GM12891 (cell line): ENCODE data around the gene GCKR.

Experiments
- PAX5 ChIP-seq: IDR thresholded peaks from 2 replicates; pipeline ENCODE4 v1.6.1; 2011; ENCODE audit warnings: low read length, moderate library complexity, mild to moderate bottlenecking; ENCODE audit not compliant: insufficient read depth, severe bottlenecking
- POLR2A ChIP-seq: IDR thresholded peaks from 2 replicates; pipeline ENCODE4 v1.6.1; 2011; ENCODE audit warnings: low read depth, low read length, control low read depth
- POLR2AphosphoS5 ChIP-seq: IDR thresholded peaks from 2 replicates; pipeline ENCODE4 v1.6.1; 2011; ENCODE audit warnings: low read depth, low read length, control low read depth

DNA sequence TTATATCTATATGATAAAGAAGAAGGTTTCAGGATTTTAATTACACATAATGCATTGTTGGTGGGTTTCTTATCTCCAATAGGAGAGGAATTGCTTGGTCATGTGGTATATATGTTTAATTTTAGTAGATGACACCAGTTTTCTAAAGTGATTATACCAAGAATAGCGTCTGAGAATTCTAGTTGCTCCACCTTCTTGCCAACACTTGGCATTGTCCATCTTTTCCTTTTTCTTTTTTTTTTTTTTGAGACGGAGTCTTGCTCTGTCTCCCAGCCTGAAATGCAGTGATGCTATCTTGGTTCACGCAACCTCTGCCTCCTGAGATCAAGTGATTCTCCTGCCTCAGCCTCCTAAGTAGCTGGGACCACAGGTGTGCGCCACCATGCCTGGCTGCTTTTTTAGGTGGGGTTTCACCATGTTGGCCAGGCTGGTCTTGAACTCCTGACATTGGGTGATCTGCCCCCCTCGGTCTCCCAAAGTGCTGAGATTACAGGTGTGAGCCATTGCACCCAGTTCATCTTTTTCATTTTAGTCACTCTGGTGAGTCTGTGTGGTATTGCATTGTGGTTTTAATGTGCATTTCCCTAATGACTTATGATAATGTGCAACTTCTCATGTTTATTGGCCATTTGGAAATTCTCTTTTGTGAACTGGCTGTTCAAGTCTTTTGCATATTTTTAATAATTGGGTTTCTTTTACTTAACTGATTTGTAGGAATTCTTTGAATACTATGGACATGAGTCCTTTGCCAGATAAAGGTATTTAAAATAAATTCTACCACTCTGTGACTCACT, 48.9 kb downstream of the GCKR start:
- TF ChIP-seq POLR2AphosphoS5 (no peak), POLR2A (no peak), PAX5 (no peak)
